Coronary artery (tissue), 2 donors: ENCODE data around the gene MAPK6.

Experiments used
- DNase-seq: peaks from one replicate; pipeline ENCODE4 v3.0.0-alpha.2; 2017; ENCODE audit warnings: low spot score
- H3K27ac ChIP-seq, 2 donors: fragments of 200-600 bp; sonication (generic); one replicate each; pipeline ENCODE4 v1.5.1; 2016 to 2019
- H3K4me3 ChIP-seq: fragments of 200-600 bp; sonication (generic); 2 replicates; pipeline ENCODE4 v1.5.1; 2016; ENCODE audit warnings: mild to moderate bottlenecking, moderate library complexity
- CTCF ChIP-seq: fragments of 200-600 bp; sonication (generic); IDR thresholded peaks from one replicate; pipeline ENCODE4 v1.5.1; 2019; ENCODE audit warnings: antibody characterized with exemption

The MAPK6 gene

GRCh38 chr15:52004806-52005205, 14.2 kb upstream of the MAPK6 start:
- no peak for TF ChIP-seq CTCF
- no peak for DNase-seq
- Histone ChIP-seq H3K27ac (no peak overlapping the region), H3K4me3 (no peak overlapping the region)

GRCh38 chr15:52005748-52006701, 13.0 kb upstream of the MAPK6 start:
- Histone ChIP-seq H3K4me3 (no peak overlapping the region), H3K27ac (no peak overlapping the region)
- DNase-seq = no peak
- no peak for TF ChIP-seq CTCF

GRCh38 chr15:52006702-52007340, 12.2 kb upstream of the MAPK6 start:
- no peak overlapping the region for H3K4me3 ChIP-seq
- DNase-seq = no peak
- no peak overlapping the region for H3K27ac ChIP-seq
- no peak for TF ChIP-seq CTCF

GRCh38 chr15:52008359-52008697, 10.7 kb upstream of the MAPK6 start:
- no peak overlapping the region for H3K4me3 ChIP-seq
- no peak overlapping the region for H3K27ac ChIP-seq
- TF ChIP-seq CTCF = no peak
- no peak for DNase-seq

- Histone ChIP-seq H3K27ac (no peak overlapping the region), H3K4me3 (no peak overlapping the region)
- DNase-seq = no peak
- TF ChIP-seq CTCF = no peak
Observed at GRCh38 chr15:52008698-52009434, 10.2 kb upstream of the MAPK6 start.

- TF ChIP-seq CTCF = no peak
- no peak overlapping the region for H3K27ac ChIP-seq
- DNase-seq = no peak
- no peak overlapping the region for H3K4me3 ChIP-seq
Observed at GRCh38 chr15:52010633-52011595, 8.1 kb upstream of the MAPK6 start.
